ENCODE data around the gene SAXO1. TPM values are rescaled to one million over a fixed set of nuclear protein-coding genes. Genes with fewer than 3 reads are reported as not detected.
"Not testable (repeated sequence)": the region's sequence is repeated elsewhere in the genome, so short reads cannot be mapped to it uniquely, and the experiment has no call there.

Gene SAXO1
- total and polyA plus RNA-seq, 2 donors from 2014 or later = 0.35 TPM; not detected in 1

- no peak for TF ChIP-seq CTCF (IDR thresholded peaks at IDR 0.05; ENCODE audit: borderline replicate concordance, extremely low read depth, insufficient read depth)
- Histone ChIP-seq H3K27ac (ENCODE audit: low read depth in 2 of 2, low read length in 2 of 2) (no peak overlapping the region), H3K9ac (ENCODE audit: low read length in 3 of 3) (no peak overlapping the region), H3K9me3 (ENCODE audit: control insufficient read depth in 2 of 3, insufficient read depth in 1 of 3, low read length in 3 of 3) (no peaks in the 10 kb centered on the region), H3K4me3 (ENCODE audit: low read length in 3 of 3) (no peak overlapping the region), H3K4me1 (ENCODE audit: control insufficient read depth in 2 of 3, insufficient read depth in 2 of 3, low read depth in 1 of 3, low read length in 3 of 3) (peaks cover 0 to 3% (median 0%) of the 10 kb centered on the region in 3 donors), H3K36me3 (ENCODE audit: control insufficient read depth in 2 of 3, insufficient read depth in 3 of 3, low read length in 3 of 3) (no peaks in the 10 kb centered on the region), H3K27me3 (ENCODE audit: control insufficient read depth, insufficient read depth, low read length) (no peaks in the 10 kb centered on the region)
- no peak for FAIRE-seq
- no peak for DNase-seq
- intact Hi-C loops (cut with DNase I) = loop anchor here (10.0 kb wide), 1 partner anchor 772 kb away; no protein-coding TSS in a partner anchor
Measured at GRCh38 chr9:19026375-19026774, 6.6 kb downstream of the SAXO1 start.

GRCh38 chr9:19023078-19023477 is 9.9 kb downstream of the SAXO1 start:
- Histone ChIP-seq H3K4me3 (ENCODE audit: low read length in 3 of 3) (no peak overlapping the region), H3K27me3 (ENCODE audit: control insufficient read depth, insufficient read depth, low read length) (no peaks in the 10 kb centered on the region), H3K4me1 (ENCODE audit: control insufficient read depth in 2 of 3, insufficient read depth in 2 of 3, low read depth in 1 of 3, low read length in 3 of 3) (no peaks in the 10 kb centered on the region), H3K36me3 (ENCODE audit: control insufficient read depth in 2 of 3, insufficient read depth in 3 of 3, low read length in 3 of 3) (no peaks in the 10 kb centered on the region), H3K27ac (ENCODE audit: low read depth in 2 of 2, low read length in 2 of 2) (no peak overlapping the region), H3K9me3 (ENCODE audit: control insufficient read depth in 2 of 3, insufficient read depth in 1 of 3, low read length in 3 of 3) (no peaks in the 10 kb centered on the region), H3K9ac (ENCODE audit: low read length in 3 of 3) (no peak overlapping the region)
- TF ChIP-seq CTCF (IDR thresholded peaks at IDR 0.05; ENCODE audit: borderline replicate concordance, extremely low read depth, insufficient read depth) = no peak
- DNase-seq = no peak
- intact Hi-C loops (cut with DNase I) = loop anchor here (10.0 kb wide), 1 partner anchor 768 kb away; no protein-coding TSS in a partner anchor
- FAIRE-seq = no peak

GRCh38 chr9:19022206-19022605 is 10.8 kb downstream of the SAXO1 start:
- Histone ChIP-seq H3K27ac (ENCODE audit: low read depth in 2 of 2, low read length in 2 of 2) (no peak overlapping the region), H3K9ac (ENCODE audit: low read length in 3 of 3) (no peak overlapping the region), H3K4me3 (ENCODE audit: low read length in 3 of 3) (no peak overlapping the region), H3K4me1 (ENCODE audit: control insufficient read depth in 2 of 3, insufficient read depth in 2 of 3, low read depth in 1 of 3, low read length in 3 of 3) (no peaks in the 10 kb centered on the region), H3K27me3 (ENCODE audit: control insufficient read depth, insufficient read depth, low read length) (no peaks in the 10 kb centered on the region), H3K9me3 (ENCODE audit: control insufficient read depth in 2 of 3, insufficient read depth in 1 of 3, low read length in 3 of 3) (no peaks in the 10 kb centered on the region), H3K36me3 (ENCODE audit: control insufficient read depth in 2 of 3, insufficient read depth in 3 of 3, low read length in 3 of 3) (no peaks in the 10 kb centered on the region)
- FAIRE-seq (no peak), DNase-seq (no peak)
- no peak for TF ChIP-seq CTCF (IDR thresholded peaks at IDR 0.05; ENCODE audit: borderline replicate concordance, extremely low read depth, insufficient read depth)
- intact Hi-C loops (cut with DNase I) = loop anchor here (10.0 kb wide), 1 partner anchor 767 kb away; no protein-coding TSS in a partner anchor

GRCh38 chr9:19021649-19022048 is 11.4 kb downstream of the SAXO1 start:
- not testable (repeated sequence) for H3K27ac ChIP-seq (ENCODE audit: low read depth in 2 of 2, low read length in 2 of 2); H3K4me1 ChIP-seq (ENCODE audit: control insufficient read depth in 2 of 3, insufficient read depth in 2 of 3, low read depth in 1 of 3, low read length in 3 of 3); H3K9me3 ChIP-seq (ENCODE audit: control insufficient read depth in 2 of 3, insufficient read depth in 1 of 3, low read length in 3 of 3); FAIRE-seq; H3K36me3 ChIP-seq (ENCODE audit: control insufficient read depth in 2 of 3, insufficient read depth in 3 of 3, low read length in 3 of 3); H3K4me3 ChIP-seq (ENCODE audit: low read length in 3 of 3); H3K9ac ChIP-seq (ENCODE audit: low read length in 3 of 3); DNase-seq; H3K27me3 ChIP-seq (ENCODE audit: control insufficient read depth, insufficient read depth, low read length)
- intact Hi-C loops (cut with DNase I) = loop anchor here (10.0 kb wide), 1 partner anchor 767 kb away; no protein-coding TSS in a partner anchor
